Omental fat pad (tissue), 4 donors: Measurements from ENCODE around the gene PACSIN2. TPM values are rescaled to one million over a fixed set of nuclear protein-coding genes. Genes with fewer than 3 reads are reported as not detected.
"Not testable (repeated sequence)": the region's sequence is repeated elsewhere in the genome, so short reads cannot be mapped to it uniquely, and the experiment has no call there.

Experiments
- ATAC-seq: fragments of 150-250 bp; one replicate; pipeline ENCODE4 v1.9.1; 2016; ENCODE audit warnings: mild to moderate bottlenecking, moderate library complexity; ENCODE audit not compliant: low FRiP score
- DNase-seq: peaks from one replicate; pipeline ENCODE4 v3.0.0-alpha.2; 2019; ENCODE audit warnings: low spot score
- total RNA-seq, 4 donors: library from RNA; depleted of rRNA; stranded (reverse); fragments of >200 nt; gene quantifications; one replicate each; pipeline ENCODE4 v1.1.0, GENCODE V29; 2016
- TF ChIP-seq, protein P1 (sequence below), 3 donors: fragments of 450-650 bp; IDR thresholded peaks; one replicate each; pipeline ENCODE4 v1.5.1; 2016 to 2017; ENCODE audit warnings: antibody characterized with exemption in 3 of 3, mild to moderate bottlenecking in 3 of 3, moderate library complexity in 2 of 3

The PACSIN2 gene
- total RNA-seq, 4 donors from 2014 or later = 39.0 to 111 (median 51.3) TPM

GRCh38 chr22:42996646-42997365, 18.1 kb downstream of the PACSIN2 start:
- DNase-seq = no peak
- TF ChIP-seq, protein P1, sequence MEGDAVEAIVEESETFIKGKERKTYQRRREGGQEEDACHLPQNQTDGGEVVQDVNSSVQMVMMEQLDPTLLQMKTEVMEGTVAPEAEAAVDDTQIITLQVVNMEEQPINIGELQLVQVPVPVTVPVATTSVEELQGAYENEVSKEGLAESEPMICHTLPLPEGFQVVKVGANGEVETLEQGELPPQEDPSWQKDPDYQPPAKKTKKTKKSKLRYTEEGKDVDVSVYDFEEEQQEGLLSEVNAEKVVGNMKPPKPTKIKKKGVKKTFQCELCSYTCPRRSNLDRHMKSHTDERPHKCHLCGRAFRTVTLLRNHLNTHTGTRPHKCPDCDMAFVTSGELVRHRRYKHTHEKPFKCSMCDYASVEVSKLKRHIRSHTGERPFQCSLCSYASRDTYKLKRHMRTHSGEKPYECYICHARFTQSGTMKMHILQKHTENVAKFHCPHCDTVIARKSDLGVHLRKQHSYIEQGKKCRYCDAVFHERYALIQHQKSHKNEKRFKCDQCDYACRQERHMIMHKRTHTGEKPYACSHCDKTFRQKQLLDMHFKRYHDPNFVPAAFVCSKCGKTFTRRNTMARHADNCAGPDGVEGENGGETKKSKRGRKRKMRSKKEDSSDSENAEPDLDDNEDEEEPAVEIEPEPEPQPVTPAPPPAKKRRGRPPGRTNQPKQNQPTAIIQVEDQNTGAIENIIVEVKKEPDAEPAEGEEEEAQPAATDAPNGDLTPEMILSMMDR (IDR thresholded peaks at IDR 0.05) = no peak
- ATAC-seq = peak; percentile 5

GRCh38 chr22:42995654-42996053, 19.3 kb downstream of the PACSIN2 start:
- not testable (repeated sequence) for ATAC-seq, DNase-seq

GRCh38 chr22:42994917-42995562, 19.9 kb downstream of the PACSIN2 start:
- DNase-seq = no peak
- peak; percentile 57 for ATAC-seq
- TF ChIP-seq, protein P1 (IDR thresholded peaks at IDR 0.05) = no peak

GRCh38 chr22:42994276-42994916, 20.6 kb downstream of the PACSIN2 start:
- ATAC-seq (no peak), DNase-seq (no peak)
- TF ChIP-seq, protein P1 (IDR thresholded peaks at IDR 0.05) = no peak

DNA sequence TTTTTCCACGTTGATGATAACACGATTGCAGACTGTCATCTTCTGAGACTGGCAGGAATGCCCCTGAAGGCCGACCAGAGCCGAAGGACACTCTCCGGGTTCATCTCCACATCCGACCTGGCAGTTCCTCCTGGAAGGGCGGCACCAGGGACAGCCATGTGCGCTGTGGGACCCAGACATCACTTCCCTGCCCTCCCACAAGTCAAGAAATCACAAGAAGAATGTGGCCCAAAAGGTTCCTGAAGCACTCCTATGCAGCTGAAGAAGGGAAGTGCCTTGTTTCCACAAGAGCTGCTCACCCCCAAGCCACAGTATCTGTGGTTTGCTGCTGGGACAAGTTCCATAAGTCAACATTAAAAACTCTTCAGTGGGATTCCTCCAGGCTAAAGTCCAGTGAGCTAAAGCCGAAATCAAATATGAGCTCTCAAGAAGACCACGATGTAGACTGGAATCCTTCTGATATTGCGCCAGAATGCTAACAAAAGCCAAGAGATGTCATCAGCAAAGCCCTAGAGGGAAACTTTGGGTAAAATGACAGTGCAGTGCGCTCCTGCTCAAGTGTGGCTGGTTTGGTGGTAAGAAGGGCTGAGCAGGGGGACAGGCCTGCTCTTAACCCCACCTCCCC, 21.2 kb downstream of the PACSIN2 start:
- DNase-seq (no peak), ATAC-seq (no peak)
- TF ChIP-seq, protein P1 (IDR thresholded peaks at IDR 0.05) = no peak

- DNase-seq (no peak), ATAC-seq (no peak)
- TF ChIP-seq, protein P1 (IDR thresholded peaks at IDR 0.05) = no peak
Observed at GRCh38 chr22:42992886-42993479, 22.0 kb downstream of the PACSIN2 start.

GRCh38 chr22:42992092-42992491, 22.9 kb downstream of the PACSIN2 start:
- DNase-seq (no peak), ATAC-seq (no peak)
- TF ChIP-seq, protein P1 (IDR thresholded peaks at IDR 0.05) = no peak
